ENCODE measurements around the gene CCDC92B.

- TF ChIP-seq FOXM1 (IDR thresholded peaks at IDR 0.05; ENCODE audit: low read depth, low read length) (no peak), TAF1 (IDR thresholded peaks at IDR 0.05; ENCODE audit: borderline replicate concordance, low read depth, low read length) (no peak), JUND (IDR thresholded peaks at IDR 0.05; ENCODE audit: low read depth, low read length) (no peak), ZNF207 (IDR thresholded peaks at IDR 0.05; ENCODE audit: borderline replicate concordance) (no peak), POLR2AphosphoS5 (IDR thresholded peaks at IDR 0.05; ENCODE audit: low read length) (no peak), EZH2 (IDR thresholded peaks at IDR 0.05; ENCODE audit: borderline replicate concordance, control insufficient read depth, low read depth, low read length) (no peak), DPF2 (IDR thresholded peaks at IDR 0.05) (no peak), EP300 (IDR thresholded peaks at IDR 0.05; ENCODE audit: borderline replicate concordance in 1 of 2, control insufficient read depth in 1 of 2, low read depth in 2 of 2, low read length in 2 of 2) (no peak), RCOR1 (conservative IDR thresholded peaks at IDR 0.05; ENCODE audit: low read depth, low read length) (no peak), EGR1 (IDR thresholded peaks at IDR 0.05; ENCODE audit: borderline replicate concordance in 1 of 2, low read depth in 2 of 2, low read length in 2 of 2) (no peak), CREB1 (IDR thresholded peaks at IDR 0.05; ENCODE audit: low read depth) (no peak)
- TF ChIP-seq, protein P1, sequence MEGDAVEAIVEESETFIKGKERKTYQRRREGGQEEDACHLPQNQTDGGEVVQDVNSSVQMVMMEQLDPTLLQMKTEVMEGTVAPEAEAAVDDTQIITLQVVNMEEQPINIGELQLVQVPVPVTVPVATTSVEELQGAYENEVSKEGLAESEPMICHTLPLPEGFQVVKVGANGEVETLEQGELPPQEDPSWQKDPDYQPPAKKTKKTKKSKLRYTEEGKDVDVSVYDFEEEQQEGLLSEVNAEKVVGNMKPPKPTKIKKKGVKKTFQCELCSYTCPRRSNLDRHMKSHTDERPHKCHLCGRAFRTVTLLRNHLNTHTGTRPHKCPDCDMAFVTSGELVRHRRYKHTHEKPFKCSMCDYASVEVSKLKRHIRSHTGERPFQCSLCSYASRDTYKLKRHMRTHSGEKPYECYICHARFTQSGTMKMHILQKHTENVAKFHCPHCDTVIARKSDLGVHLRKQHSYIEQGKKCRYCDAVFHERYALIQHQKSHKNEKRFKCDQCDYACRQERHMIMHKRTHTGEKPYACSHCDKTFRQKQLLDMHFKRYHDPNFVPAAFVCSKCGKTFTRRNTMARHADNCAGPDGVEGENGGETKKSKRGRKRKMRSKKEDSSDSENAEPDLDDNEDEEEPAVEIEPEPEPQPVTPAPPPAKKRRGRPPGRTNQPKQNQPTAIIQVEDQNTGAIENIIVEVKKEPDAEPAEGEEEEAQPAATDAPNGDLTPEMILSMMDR (IDR thresholded peaks at IDR 0.05 in 2 of 3, conservative IDR thresholded peaks at IDR 0.05 in 1 of 3; ENCODE audit: control insufficient read depth in 2 of 3, extremely low read depth in 1 of 3, insufficient read depth in 1 of 3, low read depth in 3 of 3, low read length in 3 of 3), result no peak
Observed at GRCh38 chr17:2736956-2737355, 12.5 kb downstream of the CCDC92B start.

All from GM12878 (cell line).